Stimulated activated effector memory CD8-positive, alpha-beta T cell treated with anti-CD3 and anti-CD28 coated beads, Interleukin-12 subunit alpha, Interleukin-12 subunit beta, amount 100 ng/mL, for 72 hours (primary cell): ENCODE results near the gene EIF2B2.
"Not testable (repeated sequence)": the region's sequence is repeated elsewhere in the genome, so short reads cannot be mapped to it uniquely, and the experiment has no call there.

Experiments used
- ATAC-seq: fragments of 150-1000 bp; cut with Tn5 transposase; 2 replicates; pipeline ENCODE4 v1.10.0; 2021
- DNase-seq, 2 donors: peaks; one replicate each; pipeline ENCODE4 v3.0.0; 2021 to 2022; ENCODE audit warnings: low spot score in 2 of 2
- H3K27ac Mint-ChIP-seq: one replicate; pipeline ENCODE4 v1.8.0; 2022; ENCODE audit warnings: mild to moderate bottlenecking, mixed read lengths
- H3K36me3 Mint-ChIP-seq: one replicate; pipeline ENCODE4 v1.8.0; 2022; ENCODE audit warnings: mild to moderate bottlenecking, mixed read lengths
- H3K4me1 Mint-ChIP-seq: one replicate; pipeline ENCODE4 v1.8.0; 2022; ENCODE audit warnings: mixed read lengths
- H3K4me3 Mint-ChIP-seq: one replicate; pipeline ENCODE4 v1.8.0; 2022; ENCODE audit warnings: mild to moderate bottlenecking, mixed read lengths
- H3K9me3 Mint-ChIP-seq: one replicate; pipeline ENCODE4 v1.8.0; 2022; ENCODE audit warnings: mixed read lengths

EIF2B2 gene

GRCh38 chr14:74979442-74980397 is 23.0 kb upstream of the EIF2B2 start:
- H3K4me1 Mint-ChIP-seq: no peaks in the 10 kb centered on the region
- H3K4me3 Mint-ChIP-seq: no peak overlapping the region
- DNase-seq: no peak
- peak overlapping the region; percentile 23 for H3K27ac Mint-ChIP-seq
- H3K9me3 Mint-ChIP-seq: no peaks in the 10 kb centered on the region
- no peak for ATAC-seq
- no peaks in the 10 kb centered on the region for H3K36me3 Mint-ChIP-seq

DNA sequence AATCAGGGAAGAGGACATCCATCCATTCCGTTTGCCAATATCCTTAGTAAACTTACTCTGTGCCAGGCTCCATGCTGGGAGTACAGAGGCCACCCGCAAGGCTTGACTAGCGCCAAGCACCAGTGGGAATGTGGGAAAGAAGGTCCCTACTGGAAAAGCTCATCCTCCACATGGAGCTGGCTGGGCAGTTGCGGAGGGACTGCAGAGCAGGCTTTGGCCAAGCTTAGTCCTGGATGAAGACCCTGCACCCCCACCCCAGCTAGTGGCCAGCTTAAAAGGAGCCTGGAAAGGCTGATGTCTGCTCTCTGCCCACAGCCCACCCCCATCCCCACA is 22.4 kb upstream of the EIF2B2 start:
- Mint-ChIP-seq H3K9me3 (no peaks in the 10 kb centered on the region), H3K4me3 (no peak overlapping the region), H3K4me1 (no peaks in the 10 kb centered on the region), H3K27ac (no peak overlapping the region), H3K36me3 (no peaks in the 10 kb centered on the region)
- DNase-seq (no peak), ATAC-seq (no peak)

DNA sequence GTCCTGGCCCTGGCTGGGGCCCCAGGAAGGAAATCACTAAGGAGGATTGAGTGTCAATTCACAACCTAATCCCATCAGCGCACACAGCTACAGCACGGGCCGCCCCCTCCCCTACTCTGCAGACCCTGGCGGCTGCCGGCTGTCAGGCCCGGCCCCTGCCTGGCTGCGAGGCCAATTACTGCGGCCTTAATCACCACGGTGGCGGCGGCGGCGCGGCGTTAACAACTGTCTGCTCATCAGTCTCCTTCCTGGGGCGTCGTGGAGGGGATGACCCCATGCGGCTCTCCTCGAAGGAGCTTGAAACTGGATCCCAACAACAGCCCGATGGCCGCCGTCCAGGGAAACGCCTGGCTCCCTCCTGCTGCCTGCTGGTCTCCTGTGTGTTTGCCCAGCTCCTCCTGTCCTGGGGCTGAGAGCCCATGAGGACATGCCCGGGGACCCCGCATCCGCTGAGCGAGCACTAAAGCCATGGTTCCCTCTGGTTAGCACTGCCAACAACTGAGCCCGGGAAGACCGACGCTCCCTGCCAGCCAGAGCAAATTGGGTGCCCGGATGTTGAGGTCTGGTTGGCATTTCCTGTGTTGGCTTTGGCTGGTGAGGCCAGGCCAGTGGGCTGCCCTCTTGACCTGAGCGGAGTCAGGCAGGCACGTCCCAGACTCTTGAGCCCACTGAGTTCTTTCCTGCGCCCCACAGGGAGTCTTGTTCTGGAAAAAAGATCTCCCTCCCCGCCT is 21.8 kb upstream of the EIF2B2 start:
- Mint-ChIP-seq H3K27ac (no peak overlapping the region), H3K9me3 (no peaks in the 10 kb centered on the region), H3K4me1 (no peaks in the 10 kb centered on the region), H3K36me3 (no peaks in the 10 kb centered on the region), H3K4me3 (no peak overlapping the region)
- DNase-seq: no peak
- no peak for ATAC-seq

DNA sequence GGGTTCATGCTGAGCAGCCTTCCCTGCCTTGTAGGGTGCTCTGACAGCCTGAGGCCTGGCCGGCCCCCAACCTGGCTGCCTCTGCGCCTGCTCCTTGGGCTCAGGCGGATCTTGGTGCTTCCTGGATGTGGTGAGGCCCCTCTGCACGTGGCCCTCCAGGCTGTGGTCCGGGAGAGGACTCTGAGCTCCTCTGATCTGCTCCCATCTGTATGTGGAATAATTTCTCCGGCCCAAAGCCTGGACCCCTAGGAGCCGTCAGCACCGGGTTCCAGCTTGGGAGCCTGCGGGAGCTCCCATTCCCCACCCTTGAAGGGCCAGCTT is 21.3 kb upstream of the EIF2B2 start:
- ATAC-seq (no peak), DNase-seq (no peak)
- Mint-ChIP-seq H3K4me3 (no peak overlapping the region), H3K27ac (peak overlapping the region; percentile 72), H3K4me1 (no peaks in the 10 kb centered on the region), H3K9me3 (no peaks in the 10 kb centered on the region), H3K36me3 (no peaks in the 10 kb centered on the region)

- no peaks in the 10 kb centered on the region for H3K36me3 Mint-ChIP-seq
- DNase-seq (no peak), ATAC-seq (no peak)
- peak overlapping the region; percentile 72 for H3K27ac Mint-ChIP-seq
- no peaks in the 10 kb centered on the region for H3K4me1 Mint-ChIP-seq
- H3K4me3 Mint-ChIP-seq: no peak overlapping the region
- no peaks in the 10 kb centered on the region for H3K9me3 Mint-ChIP-seq
Measured at GRCh38 chr14:74981833-74982232, 20.9 kb upstream of the EIF2B2 start.

GRCh38 chr14:74982661-74983060 is 20.1 kb upstream of the EIF2B2 start:
- Mint-ChIP-seq H3K27ac (no peak overlapping the region), H3K4me1 (no peaks in the 10 kb centered on the region), H3K9me3 (no peaks in the 10 kb centered on the region), H3K4me3 (no peak overlapping the region), H3K36me3 (no peaks in the 10 kb centered on the region)
- no peak for ATAC-seq
- no peak for DNase-seq

DNA sequence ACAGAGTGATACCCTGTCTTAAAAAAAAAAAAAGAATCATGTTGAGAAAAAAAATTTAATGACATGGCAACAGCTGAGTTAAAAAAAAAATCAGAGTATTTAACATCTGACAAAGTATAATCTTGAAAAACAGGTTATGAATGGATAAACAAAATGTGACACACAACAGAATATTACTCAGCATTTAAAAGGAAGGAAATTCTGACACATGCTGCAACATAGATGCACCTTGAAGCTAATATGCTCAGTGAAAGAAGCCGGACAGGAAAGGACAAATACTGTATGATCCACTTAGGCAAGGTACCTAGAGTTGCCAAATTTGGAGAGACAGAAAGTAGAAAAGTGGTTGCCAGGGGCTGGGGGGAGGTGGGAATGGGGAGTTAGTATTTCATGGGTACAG is 19.4 kb upstream of the EIF2B2 start:
- H3K4me3 Mint-ChIP-seq: no peak overlapping the region
- no peaks in the 10 kb centered on the region for H3K9me3 Mint-ChIP-seq
- no peaks in the 10 kb centered on the region for H3K4me1 Mint-ChIP-seq
- no peak overlapping the region for H3K27ac Mint-ChIP-seq
- no peaks in the 10 kb centered on the region for H3K36me3 Mint-ChIP-seq
- DNase-seq (no peak), ATAC-seq (no peak)

- Mint-ChIP-seq H3K4me3 (no peak overlapping the region), H3K27ac (no peak overlapping the region), H3K9me3 (no peaks in the 10 kb centered on the region), H3K36me3 (no peaks in the 10 kb centered on the region), H3K4me1 (no peaks in the 10 kb centered on the region)
- ATAC-seq: no peak
- DNase-seq: no peak
Measured at GRCh38 chr14:74984236-74985027, 18.3 kb upstream of the EIF2B2 start.

DNA sequence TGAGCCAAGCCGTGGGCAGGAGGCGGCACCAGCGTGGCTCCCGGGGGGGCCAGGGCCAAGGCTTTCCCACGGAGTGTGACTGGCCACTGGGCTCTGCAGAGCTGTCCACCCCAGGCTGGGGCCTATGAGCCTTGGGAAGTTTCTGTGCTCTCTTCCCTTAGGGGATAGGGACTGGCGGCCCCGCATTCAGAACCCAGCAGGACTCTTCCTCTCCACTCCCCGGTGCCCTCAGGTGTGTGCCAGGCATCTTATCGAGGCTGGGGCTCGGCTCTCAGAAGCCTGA is 17.8 kb upstream of the EIF2B2 start:
- no peak overlapping the region for H3K4me3 Mint-ChIP-seq
- no peaks in the 10 kb centered on the region for H3K9me3 Mint-ChIP-seq
- H3K27ac Mint-ChIP-seq: no peak overlapping the region
- DNase-seq: no peak
- ATAC-seq: peak; percentile 21
- H3K4me1 Mint-ChIP-seq: no peaks in the 10 kb centered on the region
- no peaks in the 10 kb centered on the region for H3K36me3 Mint-ChIP-seq

- DNase-seq: no peak
- no peak for ATAC-seq
- Mint-ChIP-seq H3K4me1 (no peaks in the 10 kb centered on the region), H3K9me3 (no peaks in the 10 kb centered on the region), H3K36me3 (no peaks in the 10 kb centered on the region), H3K4me3 (no peak overlapping the region), H3K27ac (no peak overlapping the region)
Measured at GRCh38 chr14:74985806-74986205, 16.9 kb upstream of the EIF2B2 start.

DNA sequence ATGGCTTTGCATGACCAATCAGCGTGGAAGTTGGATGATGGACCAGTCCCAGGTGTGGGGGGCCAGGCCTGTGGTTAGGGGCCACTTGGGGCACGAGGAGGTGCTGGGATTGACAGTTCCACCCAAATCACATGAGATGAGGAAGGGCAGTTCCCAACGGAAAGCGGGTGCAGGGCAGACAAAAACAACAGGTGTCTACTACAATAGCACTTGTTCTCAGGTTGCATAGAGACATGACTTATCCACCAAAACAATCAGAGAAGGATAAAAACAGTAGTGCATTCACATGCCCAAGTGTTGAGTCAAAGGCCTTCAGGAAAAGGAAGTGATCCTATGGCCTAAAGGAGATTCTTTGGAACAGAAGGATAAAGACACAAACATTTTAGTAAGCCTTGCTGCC is 14.6 kb upstream of the EIF2B2 start:
- Mint-ChIP-seq H3K36me3 (no peaks in the 10 kb centered on the region), H3K4me1 (no peaks in the 10 kb centered on the region), H3K9me3 (no peaks in the 10 kb centered on the region), H3K27ac (no peak overlapping the region), H3K4me3 (no peak overlapping the region)
- DNase-seq (no peak), ATAC-seq (no peak)

GRCh38 chr14:74988993-74989392 is 13.7 kb upstream of the EIF2B2 start:
- ATAC-seq: no peak
- DNase-seq: no peak
- Mint-ChIP-seq H3K9me3 (no peaks in the 10 kb centered on the region), H3K4me1 (no peaks in the 10 kb centered on the region), H3K27ac (no peak overlapping the region), H3K4me3 (no peak overlapping the region), H3K36me3 (no peaks in the 10 kb centered on the region)

DNA sequence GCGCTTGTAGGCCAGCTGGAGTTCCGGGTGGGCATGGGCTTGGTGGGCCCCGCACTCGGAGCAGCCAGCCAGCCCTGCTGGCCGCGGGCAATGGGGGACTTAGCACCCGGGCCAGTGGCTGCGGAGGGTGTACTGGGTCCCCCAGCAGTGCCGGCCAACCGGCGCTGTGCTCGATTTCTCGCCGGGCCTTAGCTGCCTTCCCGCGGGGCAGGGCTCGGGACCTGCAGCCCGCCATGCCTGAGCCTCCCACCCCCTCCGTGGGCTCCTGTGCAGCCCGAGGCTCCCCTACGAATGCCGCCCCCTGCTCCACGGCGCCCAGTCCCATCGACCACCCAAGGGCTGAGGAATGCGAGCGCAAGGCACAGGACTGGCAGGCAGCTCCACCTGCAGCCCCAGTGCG is 8.5 kb upstream of the EIF2B2 start:
- H3K4me3 Mint-ChIP-seq, H3K9me3 Mint-ChIP-seq, ATAC-seq, H3K27ac Mint-ChIP-seq, H3K36me3 Mint-ChIP-seq, DNase-seq, H3K4me1 Mint-ChIP-seq: not testable (repeated sequence)

DNA sequence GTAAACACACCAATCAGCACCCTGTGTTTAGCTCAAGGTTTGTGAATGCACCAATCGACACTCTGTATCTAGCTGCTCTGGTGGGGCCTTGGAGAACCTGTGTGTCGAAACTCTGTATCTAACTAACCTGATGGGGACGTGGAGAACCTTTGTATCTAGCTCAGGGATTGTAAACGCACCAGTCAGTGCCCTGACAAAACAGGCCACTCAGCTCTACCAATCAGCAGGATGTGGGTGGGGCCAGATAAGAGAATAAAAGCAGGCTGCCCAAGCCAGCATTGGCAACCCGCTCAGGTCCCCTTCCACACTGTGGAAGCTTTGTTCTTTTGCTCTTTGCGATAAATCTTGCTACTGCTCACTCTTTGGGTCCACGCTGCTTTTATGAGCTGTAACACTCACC is 6.9 kb upstream of the EIF2B2 start:
- H3K9me3 Mint-ChIP-seq, H3K4me1 Mint-ChIP-seq, H3K27ac Mint-ChIP-seq, DNase-seq, H3K36me3 Mint-ChIP-seq, H3K4me3 Mint-ChIP-seq, ATAC-seq: not testable (repeated sequence)

GRCh38 chr14:75001261-75001660 is 1.5 kb upstream of the EIF2B2 start:
- H3K27ac Mint-ChIP-seq: peak overlapping the region; percentile 95
- no peaks in the 10 kb centered on the region for H3K9me3 Mint-ChIP-seq
- H3K4me3 Mint-ChIP-seq: no peak overlapping the region
- DNase-seq: no peak
- peaks cover 39% of the 10 kb centered on the region for H3K36me3 Mint-ChIP-seq
- H3K4me1 Mint-ChIP-seq: peaks cover 32% of the 10 kb centered on the region
- ATAC-seq: no peak

DNA sequence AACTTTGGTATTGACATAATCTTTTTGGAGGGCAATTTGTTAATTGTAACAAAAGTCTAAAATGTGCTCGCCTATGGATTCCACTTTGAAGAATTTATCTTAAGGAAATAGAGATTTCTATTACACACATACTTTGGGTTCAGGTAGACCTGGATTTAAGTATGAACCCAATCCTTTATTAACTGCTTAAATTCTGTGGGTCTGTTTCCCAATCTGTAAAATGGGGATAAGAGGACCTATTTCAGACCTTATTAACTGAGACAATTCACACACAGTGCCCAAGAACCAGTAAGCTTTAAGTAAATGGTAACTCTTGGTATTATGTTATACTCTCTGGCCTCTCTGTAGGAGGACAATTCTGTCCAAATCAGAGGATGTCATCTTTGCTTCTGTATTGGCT is 822 bp upstream of the EIF2B2 start:
- Mint-ChIP-seq H3K4me1 (peaks cover 32% of the 10 kb centered on the region), H3K9me3 (no peaks in the 10 kb centered on the region), H3K27ac (peak overlapping the region; percentile 95), H3K4me3 (peak overlapping the region; percentile 96), H3K36me3 (peaks cover 45% of the 10 kb centered on the region)
- DNase-seq: no peak
- ATAC-seq: no peak
